GM12872 (cell line): ENCODE results near the gene PDCD7.

Experiments
- CTCF ChIP-seq: IDR thresholded peaks from 3 replicates; pipeline ENCODE4 v1.5.1; 2011; ENCODE audit warnings: low read depth, mild to moderate bottlenecking, low read length, moderate library complexity; ENCODE audit not compliant: insufficient read depth

Gene PDCD7

DNA sequence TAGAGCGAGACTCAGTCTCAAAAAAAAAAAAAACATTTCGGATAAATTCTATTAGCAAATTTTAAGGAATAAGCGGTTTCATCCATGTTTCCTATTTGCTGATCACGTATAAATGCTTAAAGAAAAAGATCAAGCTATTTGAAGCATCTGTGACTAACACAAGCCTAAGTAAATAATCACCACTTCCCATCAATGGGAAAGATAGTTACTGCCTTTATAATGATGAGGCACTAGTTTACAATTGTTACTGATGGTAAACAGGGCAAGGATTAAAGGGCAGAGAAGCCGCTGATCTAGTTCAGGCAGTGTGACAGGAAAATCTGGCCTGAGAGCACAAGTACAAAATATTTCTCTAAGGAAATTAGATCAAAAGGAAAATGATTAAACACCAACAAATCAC lies 37.8 kb upstream of the PDCD7 start:
- no peak for TF ChIP-seq CTCF

DNA sequence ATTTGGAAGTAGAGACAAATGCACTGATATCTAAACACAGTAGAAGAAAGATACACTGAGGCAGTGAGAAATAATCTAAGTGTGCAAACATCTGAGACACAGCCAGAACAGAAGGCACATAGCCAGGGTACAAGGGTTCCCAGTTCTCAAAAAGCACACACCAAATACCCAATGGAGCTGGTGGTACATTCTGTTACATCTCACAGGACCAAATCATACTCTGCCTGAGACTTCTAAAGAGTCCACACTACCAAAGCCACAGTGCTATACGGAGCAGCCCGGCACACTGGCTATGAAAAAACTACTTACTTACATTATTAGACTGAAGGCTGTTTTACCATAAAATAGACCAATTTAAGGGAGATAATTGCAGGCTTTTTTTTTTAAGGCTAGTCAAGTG lies 32.3 kb upstream of the PDCD7 start:
- no peak for TF ChIP-seq CTCF

- TF ChIP-seq CTCF: no peak
Observed at GRCh38 chr15:65164139-65164538, 30.5 kb upstream of the PDCD7 start.

DNA sequence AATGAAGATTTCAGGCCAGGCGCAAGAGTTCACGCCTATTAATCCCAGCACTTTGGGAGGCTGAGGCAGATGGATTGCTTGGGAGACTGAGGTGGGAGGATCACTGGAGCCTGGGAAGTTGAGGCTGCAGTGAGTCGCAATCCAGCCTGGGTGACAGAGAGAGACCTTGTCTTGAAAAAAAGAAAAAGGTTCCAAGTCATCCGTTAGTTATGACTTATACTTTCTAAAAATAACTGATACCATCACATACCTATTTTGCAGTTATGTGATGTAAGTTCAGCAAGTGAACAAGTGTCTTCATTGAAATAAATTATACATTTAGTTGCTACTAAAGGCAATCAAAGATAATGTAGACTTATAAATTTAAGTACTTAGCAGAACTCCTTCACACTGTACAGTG lies 29.4 kb upstream of the PDCD7 start:
- no peak for TF ChIP-seq CTCF

- TF ChIP-seq CTCF: no peak
Observed at GRCh38 chr15:65156692-65157091, 23.1 kb upstream of the PDCD7 start.

GRCh38 chr15:65154720-65155119 lies 21.1 kb upstream of the PDCD7 start:
- TF ChIP-seq CTCF: no peak

GRCh38 chr15:65147902-65148301 lies 14.3 kb upstream of the PDCD7 start:
- no peak for TF ChIP-seq CTCF

GRCh38 chr15:65146438-65146837 lies 12.8 kb upstream of the PDCD7 start:
- TF ChIP-seq CTCF: no peak
